ENCODE data around the gene PTPRG.

- TF ChIP-seq, protein P1, sequence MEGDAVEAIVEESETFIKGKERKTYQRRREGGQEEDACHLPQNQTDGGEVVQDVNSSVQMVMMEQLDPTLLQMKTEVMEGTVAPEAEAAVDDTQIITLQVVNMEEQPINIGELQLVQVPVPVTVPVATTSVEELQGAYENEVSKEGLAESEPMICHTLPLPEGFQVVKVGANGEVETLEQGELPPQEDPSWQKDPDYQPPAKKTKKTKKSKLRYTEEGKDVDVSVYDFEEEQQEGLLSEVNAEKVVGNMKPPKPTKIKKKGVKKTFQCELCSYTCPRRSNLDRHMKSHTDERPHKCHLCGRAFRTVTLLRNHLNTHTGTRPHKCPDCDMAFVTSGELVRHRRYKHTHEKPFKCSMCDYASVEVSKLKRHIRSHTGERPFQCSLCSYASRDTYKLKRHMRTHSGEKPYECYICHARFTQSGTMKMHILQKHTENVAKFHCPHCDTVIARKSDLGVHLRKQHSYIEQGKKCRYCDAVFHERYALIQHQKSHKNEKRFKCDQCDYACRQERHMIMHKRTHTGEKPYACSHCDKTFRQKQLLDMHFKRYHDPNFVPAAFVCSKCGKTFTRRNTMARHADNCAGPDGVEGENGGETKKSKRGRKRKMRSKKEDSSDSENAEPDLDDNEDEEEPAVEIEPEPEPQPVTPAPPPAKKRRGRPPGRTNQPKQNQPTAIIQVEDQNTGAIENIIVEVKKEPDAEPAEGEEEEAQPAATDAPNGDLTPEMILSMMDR (conservative IDR thresholded peaks at IDR 0.05 in 1 of 2, IDR thresholded peaks at IDR 0.05 in 1 of 2; ENCODE audit: low read depth in 1 of 2, low read length in 2 of 2): no peak
- no peak for TF ChIP-seq EZH2 (IDR thresholded peaks at IDR 0.05; ENCODE audit: low read length, missing control alignments)
Measured at GRCh38 chr3:61730056-61730455, 168.7 kb downstream of the PTPRG start.
